H9 (cell line): Measurements from ENCODE around the gene CCND2. TPM values are rescaled to one million over a fixed set of nuclear protein-coding genes. Genes with fewer than 3 reads are reported as not detected.

Experiments
- DNase-seq: peaks from one replicate; pipeline ENCODE4 v3.0.0-alpha.2; 2017
- H2AFZ ChIP-seq: one replicate; pipeline ENCODE4 v1.6.1; 2013; ENCODE audit warnings: mild to moderate bottlenecking, low read length, control low read depth, moderate library complexity
- H2AK5ac ChIP-seq: 2 replicates; pipeline ENCODE4 v1.6.1; 2013; ENCODE audit warnings: low read length, control low read depth, mixed read lengths; ENCODE audit not compliant: insufficient read length
- H2BK120ac ChIP-seq: one replicate; pipeline ENCODE4 v1.6.1; 2013; ENCODE audit warnings: low read depth, mild to moderate bottlenecking, low read length, control low read depth, inconsistent platforms; ENCODE audit not compliant: poor library complexity, severe bottlenecking
- H2BK12ac ChIP-seq: 2 replicates; pipeline ENCODE4 v1.6.1; 2013; ENCODE audit warnings: low read length, control low read depth, mixed read lengths, low read depth; ENCODE audit not compliant: insufficient read length
- H2BK15ac ChIP-seq: 2 replicates; pipeline ENCODE4 v1.6.1; 2013; ENCODE audit warnings: low read depth, low read length, control low read depth
- H2BK20ac ChIP-seq: one replicate; pipeline ENCODE4 v1.6.1; 2013; ENCODE audit warnings: low read depth, mild to moderate bottlenecking, low read length, control low read depth, inconsistent platforms; ENCODE audit not compliant: poor library complexity, severe bottlenecking
- H2BK5ac ChIP-seq: 2 replicates; pipeline ENCODE4 v1.6.1; 2013; ENCODE audit warnings: low read length, control low read depth, mixed read lengths; ENCODE audit not compliant: insufficient read length
- H3K14ac ChIP-seq: 2 replicates; pipeline ENCODE4 v1.6.1; 2013; ENCODE audit warnings: low read length, control low read depth; ENCODE audit not compliant: insufficient read depth
- H3K18ac ChIP-seq: 2 replicates; pipeline ENCODE4 v1.6.1; 2013; ENCODE audit warnings: low read depth, mild to moderate bottlenecking, mixed read lengths, low read length, control low read depth; ENCODE audit not compliant: insufficient read length
- H3K23ac ChIP-seq: 2 replicates; pipeline ENCODE4 v1.6.1; 2013; ENCODE audit warnings: low read length, control low read depth, mixed read lengths, low read depth; ENCODE audit not compliant: insufficient read length
- H3K23me2 ChIP-seq: 2 replicates; pipeline ENCODE4 v1.6.1; 2013; ENCODE audit warnings: low read depth, mild to moderate bottlenecking, mixed read lengths, low read length, control low read depth; ENCODE audit not compliant: insufficient read length, poor library complexity, severe bottlenecking
- H3K27ac ChIP-seq: 2 replicates; pipeline ENCODE4 v1.5.1; 2013; ENCODE audit warnings: low read length, control low read depth, mixed read lengths, low read depth; ENCODE audit not compliant: insufficient read length
- H3K27me3 ChIP-seq: 2 replicates; pipeline ENCODE4 v1.6.1; 2013; ENCODE audit warnings: low read length, control low read depth, inconsistent platforms; ENCODE audit not compliant: insufficient read depth
- H3K4ac ChIP-seq: 2 replicates; pipeline ENCODE4 v1.6.1; 2013; ENCODE audit warnings: low read depth, mild to moderate bottlenecking, control low read depth, inconsistent platforms, low read length, moderate library complexity
- H3K4me1 ChIP-seq: 2 replicates; pipeline ENCODE4 v1.6.1; 2013; ENCODE audit warnings: low read length, control low read depth, inconsistent platforms; ENCODE audit not compliant: insufficient read depth
- H3K4me2 ChIP-seq: 2 replicates; pipeline ENCODE4 v1.6.1; 2013; ENCODE audit warnings: low read length, control low read depth, mixed read lengths; ENCODE audit not compliant: insufficient read length, insufficient read depth
- H3K56ac ChIP-seq: 2 replicates; pipeline ENCODE4 v1.6.1; 2013; ENCODE audit warnings: low read depth, mild to moderate bottlenecking, mixed read lengths, low read length, control low read depth; ENCODE audit not compliant: insufficient read length
- H3K79me1 ChIP-seq: 2 replicates; pipeline ENCODE4 v1.6.1; 2013; ENCODE audit warnings: low read depth, mild to moderate bottlenecking, moderate library complexity, low read length, control low read depth, inconsistent platforms; ENCODE audit not compliant: insufficient read depth, poor library complexity, severe bottlenecking
- H3K79me2 ChIP-seq: 2 replicates; pipeline ENCODE4 v1.6.1; 2013; ENCODE audit warnings: low read length, control low read depth, inconsistent platforms; ENCODE audit not compliant: insufficient read depth
- H3K9ac ChIP-seq: 2 replicates; pipeline ENCODE4 v1.6.1; 2013; ENCODE audit warnings: low read length, control low read depth, mixed read lengths; ENCODE audit not compliant: insufficient read length; ENCODE audit errors: extremely low read depth
- H3K9me3 ChIP-seq: one replicate; pipeline ENCODE4 v1.6.1; 2013; ENCODE audit warnings: low read depth, low read length, inconsistent platforms; ENCODE audit not compliant: control insufficient read depth
- H3T11ph ChIP-seq: one replicate; pipeline ENCODE4 v1.6.1; 2013; ENCODE audit warnings: mild to moderate bottlenecking, low read length, control low read depth, inconsistent platforms
- H4K20me1 ChIP-seq: one replicate; pipeline ENCODE4 v1.6.1; 2013; ENCODE audit not compliant: control insufficient read depth, insufficient read length, insufficient read depth
- H4K5ac ChIP-seq: 2 replicates; pipeline ENCODE4 v1.6.1; 2013; ENCODE audit warnings: low read depth, mild to moderate bottlenecking, mixed read lengths, low read length, control low read depth; ENCODE audit not compliant: insufficient read length
- H4K8ac ChIP-seq: replicated peaks from 2 replicates; pipeline ENCODE4 v1.6.1; 2013; ENCODE audit warnings: low read length, control low read depth, mixed read lengths, low read depth; ENCODE audit not compliant: insufficient read length
- H4K91ac ChIP-seq: 2 replicates; pipeline ENCODE4 v1.6.1; 2013; ENCODE audit warnings: low read depth, mild to moderate bottlenecking, moderate library complexity, mixed read lengths, low read length, control low read depth; ENCODE audit not compliant: insufficient read length
- H3K27ac Mint-ChIP-seq, 3 experiments: 2 replicates in 2 of 3; 3 replicates in 1 of 3; pipeline ENCODE4 v1.8.0; 2020 to 2021; ENCODE audit warnings: mixed read lengths in 3 of 3, mild to moderate bottlenecking in 1 of 3, moderate library complexity in 1 of 3
- H3K27me3 Mint-ChIP-seq: 2 replicates; pipeline ENCODE4 v1.8.0; 2021; ENCODE audit warnings: low read depth, mild to moderate bottlenecking, moderate library complexity, mixed read lengths
- H3K36me3 Mint-ChIP-seq, 3 experiments: 2 replicates in 2 of 3; 3 replicates in 1 of 3; pipeline ENCODE4 v1.8.0; 2020 to 2021; ENCODE audit warnings: low read depth in 3 of 3, mixed read lengths in 3 of 3; ENCODE audit not compliant: insufficient read depth in 1 of 3
- H3K4me1 Mint-ChIP-seq, 2 experiments: 2 replicates each; pipeline ENCODE4 v1.8.0; 2020; ENCODE audit warnings: mixed read lengths in 2 of 2
- H3K4me3 Mint-ChIP-seq, 2 experiments: 2 replicates in 1 of 2; 3 replicates in 1 of 2; pipeline ENCODE4 v1.8.0; 2020 to 2021; ENCODE audit warnings: mild to moderate bottlenecking in 2 of 2, mixed read lengths in 2 of 2, moderate library complexity in 1 of 2
- H3K9me3 Mint-ChIP-seq, 2 experiments: 2 replicates in 1 of 2; 3 replicates in 1 of 2; pipeline ENCODE4 v1.8.0; 2020; ENCODE audit warnings: mild to moderate bottlenecking in 2 of 2, mixed read lengths in 2 of 2, moderate library complexity in 1 of 2
- WGBS: extraction: QIAGEN DNeasy Blood & Tissue Kit; methylation state at CpG from one replicate; pipeline ENCODE4 v1.1.7; 2013; ENCODE audit warnings: missing lambda C conversion rate, low lambda C conversion rate, mixed read lengths; ENCODE audit not compliant: insufficient read length; ENCODE audit errors: extremely low coverage; 5-methylcytosine and 5-hydroxymethylcytosine counted together
- total RNA-seq: library from RNA; stranded (reverse); gene quantifications from 2 replicates; pipeline ENCODE4 v1.2.1, GENCODE V29; 2021
- TF ChIP-seq, protein P1 (sequence below): fragments of 200-600 bp; sonication (generic); conservative IDR thresholded peaks from 3 replicates; pipeline ENCODE4 v1.8.0; 2021; ENCODE audit warnings: antibody characterized with exemption, mild to moderate bottlenecking

The CCND2 gene
- total RNA-seq, 1 experiment from 2014 or later = 104 TPM

DNA sequence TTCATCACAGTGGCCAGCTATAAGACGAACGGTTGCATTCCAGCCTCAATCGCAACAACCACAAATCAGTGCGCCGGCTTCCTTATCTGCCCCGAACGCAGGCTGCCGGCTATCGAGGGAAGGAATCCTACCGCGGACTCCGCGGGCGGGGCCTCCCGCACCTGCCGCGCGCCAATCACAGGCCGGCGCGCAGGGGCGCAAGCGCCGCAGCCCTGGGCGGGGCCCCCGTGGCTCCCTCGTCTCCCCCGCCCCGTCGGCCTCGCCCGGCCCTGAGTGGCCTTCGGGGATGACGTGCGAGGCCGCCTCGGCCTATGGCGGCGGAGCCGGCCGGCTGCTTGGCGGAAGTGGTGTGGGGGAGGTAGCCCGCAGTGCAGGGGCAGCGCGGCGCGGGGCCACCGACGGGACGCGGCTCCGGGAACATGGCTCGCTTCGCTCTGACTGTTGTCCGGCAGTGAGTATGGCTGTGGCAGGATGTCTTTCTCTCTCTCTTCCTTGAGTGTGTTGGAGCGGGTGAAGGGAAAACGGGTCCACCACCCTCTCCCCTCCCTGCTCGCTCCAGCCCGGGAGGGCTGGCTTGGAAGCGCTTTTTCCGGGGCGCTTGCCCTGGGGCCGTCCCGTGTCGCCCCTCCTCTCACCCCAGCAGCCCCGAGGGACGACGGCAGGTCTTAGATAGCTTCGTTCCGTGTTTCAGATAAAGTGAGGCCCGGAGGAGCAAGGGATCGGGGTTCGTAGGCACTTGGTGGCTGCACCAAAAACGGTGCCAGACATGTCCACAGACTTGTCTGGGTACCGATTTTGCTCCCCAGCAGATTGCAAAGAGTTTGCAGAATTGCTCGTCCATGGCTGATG, 47.5 kb downstream of the CCND2 start, which contains the start of gene TIGAR:
Gene TIGAR (plus strand): TSS at position 361 of the 849 bp plus-strand sequence. CDS start 59 bp downstream, at position 420.
- peaks cover 2% of the 10 kb centered on the region; the same call in 1 of the 2 replicates for H3K79me2 ChIP-seq
- no CpG with 5 or more reads among the region's 76 CpGs for WGBS
- H3K9me3 Mint-ChIP-seq = peaks cover 3 to 4% of the 10 kb centered on the region in 2 experiments

More for the DNA sequence above, 47.5 kb downstream of the CCND2 start, which contains the start of gene TIGAR:
- peak; percentile 97 for DNase-seq
- H3K4me1 ChIP-seq = no peaks in the 10 kb centered on the region; the same call in 1 of the 2 replicates
- peaks cover 24% of the 10 kb centered on the region for H3K27me3 Mint-ChIP-seq
- H2AFZ ChIP-seq = no peak within 1 kb of the TSS
- H3T11ph ChIP-seq = no peak within 1 kb of the TSS
- H2BK20ac ChIP-seq = no peak within 1 kb of the TSS
- H3K23me2 ChIP-seq = peaks cover 4% of the 10 kb centered on the region
- H4K20me1 ChIP-seq = no peaks in the 10 kb centered on the region
- no peak within 1 kb of the TSS for H2AK5ac ChIP-seq
- peak within 1 kb of the TSS; percentile 82 for H3K9ac ChIP-seq
- no peak within 1 kb of the TSS for H2BK5ac ChIP-seq
- no peak within 1 kb of the TSS for H3K27ac ChIP-seq
- no peak within 1 kb of the TSS for H2BK120ac ChIP-seq
- H4K91ac ChIP-seq = no peak within 1 kb of the TSS
- no peak within 1 kb of the TSS for H4K5ac ChIP-seq
- peak within 1 kb of the TSS; percentile 89 to 91 for H3K4me3 Mint-ChIP-seq
- H3K14ac ChIP-seq = peak within 1 kb of the TSS; percentile 84; the same call in 1 of the 2 replicates
- H3K56ac ChIP-seq = no peak within 1 kb of the TSS
- TF ChIP-seq, protein P1, sequence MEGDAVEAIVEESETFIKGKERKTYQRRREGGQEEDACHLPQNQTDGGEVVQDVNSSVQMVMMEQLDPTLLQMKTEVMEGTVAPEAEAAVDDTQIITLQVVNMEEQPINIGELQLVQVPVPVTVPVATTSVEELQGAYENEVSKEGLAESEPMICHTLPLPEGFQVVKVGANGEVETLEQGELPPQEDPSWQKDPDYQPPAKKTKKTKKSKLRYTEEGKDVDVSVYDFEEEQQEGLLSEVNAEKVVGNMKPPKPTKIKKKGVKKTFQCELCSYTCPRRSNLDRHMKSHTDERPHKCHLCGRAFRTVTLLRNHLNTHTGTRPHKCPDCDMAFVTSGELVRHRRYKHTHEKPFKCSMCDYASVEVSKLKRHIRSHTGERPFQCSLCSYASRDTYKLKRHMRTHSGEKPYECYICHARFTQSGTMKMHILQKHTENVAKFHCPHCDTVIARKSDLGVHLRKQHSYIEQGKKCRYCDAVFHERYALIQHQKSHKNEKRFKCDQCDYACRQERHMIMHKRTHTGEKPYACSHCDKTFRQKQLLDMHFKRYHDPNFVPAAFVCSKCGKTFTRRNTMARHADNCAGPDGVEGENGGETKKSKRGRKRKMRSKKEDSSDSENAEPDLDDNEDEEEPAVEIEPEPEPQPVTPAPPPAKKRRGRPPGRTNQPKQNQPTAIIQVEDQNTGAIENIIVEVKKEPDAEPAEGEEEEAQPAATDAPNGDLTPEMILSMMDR = no peak
- H3K36me3 Mint-ChIP-seq = peaks cover 10 to 17% (median 13%) of the 10 kb centered on the region in 3 experiments
- peak within 1 kb of the TSS; percentile 80 to 98 (median 96); a peak in 6 of 7 replicates for H3K27ac Mint-ChIP-seq
- no peak within 1 kb of the TSS for H2BK15ac ChIP-seq
- peaks cover 7% of the 10 kb centered on the region for H3K79me1 ChIP-seq
- no peak within 1 kb of the TSS; the same call in 1 of the 2 replicates for H3K4ac ChIP-seq
- H4K8ac ChIP-seq = no peak within 1 kb of the TSS
- no peak within 1 kb of the TSS for H2BK12ac ChIP-seq
- H3K18ac ChIP-seq = peak within 1 kb of the TSS; percentile 81
- H3K23ac ChIP-seq = no peak within 1 kb of the TSS
- peak within 1 kb of the TSS; percentile 54 for H3K4me2 ChIP-seq
- no peaks in the 10 kb centered on the region for H3K9me3 ChIP-seq
- H3K4me1 Mint-ChIP-seq = peaks cover 20% of the 10 kb centered on the region in 2 experiments
- H3K27me3 ChIP-seq = no peaks in the 10 kb centered on the region
